HepG2 (cell line): ENCODE data around the gene CREG1. TPM values are rescaled to one million over a fixed set of nuclear protein-coding genes. Genes with fewer than 3 reads are reported as not detected.

ENCODE experiments used
- ATAC-seq: fragments of 200-7000 bp; cut with Tn5 transposase; 3 replicates; pipeline ENCODE4 v1.9.1; 2020; ENCODE audit warnings: mild to moderate bottlenecking, moderate library complexity
- BruUV-seq: library from RNA; stranded (reverse); fragments of 400-500 nt; replicated peaks from 2 replicates; lab custom pipeline; 2021; lab: Mats Ljungman, UMichigan
- CTCF ChIA-PET: fragments of 300-600 bp; formaldehyde crosslinking; extraction: SDS; loops from one replicate; lab custom pipeline; 2021; ENCODE audit warnings: low total read pairs, inconsistent platforms, low intra/inter-chr PET ratio; lab: Yijun Ruan, JAX
- POLR2A ChIA-PET: fragments of 350-600 bp; sonication (Branson Sonifier 250); formaldehyde crosslinking; loops from one replicate; lab custom pipeline; 2020; ENCODE audit warnings: antibody characterized with exemption, inconsistent platforms; lab: Yijun Ruan, JAX
- DNase-seq: peaks from one replicate; pipeline ENCODE4 v3.0.0-alpha.2; 2015; ENCODE audit warnings: low spot score
- FAIRE-seq: peaks from 3 replicates; lab custom pipeline; 2011; peaks lifted over from hg19 to GRCh38; lab: Jason Lieb, UNC
- H2AFZ ChIP-seq: one replicate; pipeline ENCODE4 v1.6.1; 2011; ENCODE audit warnings: low read length, inconsistent platforms
- H3K27ac ChIP-seq: fragments of 300-600 bp; 3 replicates; pipeline ENCODE4 v1.8.0; 2011; ENCODE audit warnings: mixed run types, mild to moderate bottlenecking, mixed read lengths, low read length, inconsistent platforms; ENCODE audit not compliant: insufficient read depth; ENCODE audit errors: extremely low read length
- H3K27me3 ChIP-seq, 2 experiments: fragments of 200-600 bp in 1 of 2; 2 replicates in 1 of 2; 3 replicates in 1 of 2; pipeline versions ENCODE4 v1.6.0 to v1.8.0; 2011; ENCODE audit warnings: low read length in 2 of 2, mild to moderate bottlenecking in 2 of 2, moderate library complexity in 2 of 2, inconsistent platforms in 1 of 2; ENCODE audit not compliant: insufficient read depth in 2 of 2, control insufficient read depth in 1 of 2
- H3K36me3 ChIP-seq, 2 experiments: fragments of 200-600 bp in 1 of 2; replicated peaks in 1 of 2; 2 replicates in 1 of 2; 3 replicates in 1 of 2; pipeline versions ENCODE4 v1.5.1 to v1.8.0; 2011; ENCODE audit warnings: low read length in 2 of 2, inconsistent platforms in 1 of 2; ENCODE audit not compliant: insufficient read depth in 2 of 2, control insufficient read depth in 1 of 2
- H3K4me1 ChIP-seq: 2 replicates; pipeline ENCODE4 v1.5.1; 2012; ENCODE audit warnings: low read length, inconsistent platforms; ENCODE audit not compliant: insufficient read depth
- H3K4me2 ChIP-seq: 2 replicates; pipeline ENCODE4 v1.6.0; 2011; ENCODE audit warnings: low read depth, low read length, inconsistent platforms
- H3K4me3 ChIP-seq, 3 experiments: fragments of 200-600 bp in 1 of 3; sonication (generic), shearing (Covaris generic) in 1 of 3; replicated peaks in 1 of 3; 2 replicates each; pipeline ENCODE4 v1.5.1; 2011 to 2016; ENCODE audit warnings: low read length in 3 of 3, inconsistent platforms in 2 of 3, low read depth in 2 of 3, mild to moderate bottlenecking in 2 of 3, control low read depth in 1 of 3, mixed read lengths in 1 of 3; ENCODE audit not compliant: insufficient read depth in 1 of 3
- H3K79me2 ChIP-seq: one replicate; pipeline ENCODE4 v1.6.1; 2011; ENCODE audit warnings: low read length, inconsistent platforms; ENCODE audit not compliant: insufficient read depth
- H3K9ac ChIP-seq: 2 replicates; pipeline ENCODE4 v1.6.0; 2011; ENCODE audit warnings: mild to moderate bottlenecking, low read depth, low read length, inconsistent platforms; ENCODE audit not compliant: insufficient read depth
- H3K9me3 ChIP-seq: 2 replicates; pipeline ENCODE4 v1.5.1; 2012; ENCODE audit warnings: mild to moderate bottlenecking, low read length
- H4K20me1 ChIP-seq: 2 replicates; pipeline ENCODE4 v1.6.0; 2011; ENCODE audit warnings: inconsistent platforms, mild to moderate bottlenecking, low read length, moderate library complexity; ENCODE audit not compliant: insufficient read depth
- BRD4 ChIP-seq: sonication (generic); formaldehyde crosslinking; IDR thresholded peaks from 2 replicates; pipeline ENCODE4 v1.4.0; 2020; ENCODE audit warnings: missing genetic modification reagents
- KDM5A ChIP-seq: fragments of 200-600 bp; sonication (generic); IDR thresholded peaks from 2 replicates; pipeline ENCODE4 v1.7.0; 2018; ENCODE audit warnings: antibody characterized with exemption, mild to moderate bottlenecking, low read length, borderline replicate concordance
- KLF16 ChIP-seq, 2 experiments: sonication (generic) in 1 of 2; formaldehyde crosslinking in 1 of 2; IDR thresholded peaks; 2 replicates each; pipeline versions ENCODE4 v1.6.1 to v1.8.0; 2016 to 2023; ENCODE audit warnings: missing genetic modification reagents in 2 of 2, missing compliant biosample characterization in 1 of 2
- MTA3 ChIP-seq: sonication (generic); formaldehyde crosslinking; IDR thresholded peaks from 2 replicates; pipeline ENCODE4 v1.4.0; 2020; ENCODE audit warnings: missing genetic modification reagents
- SIN3A ChIP-seq: IDR thresholded peaks from 2 replicates; pipeline ENCODE4 v1.6.1; 2011; ENCODE audit warnings: low read depth, mild to moderate bottlenecking, control low read depth, low read length, borderline replicate concordance
- ZNF317 ChIP-seq: sonication (generic); formaldehyde crosslinking; IDR thresholded peaks from 2 replicates; pipeline ENCODE4 v1.5.0; 2020; ENCODE audit warnings: mild to moderate bottlenecking, missing genetic modification reagents
- WGBS: methylation state at CpG from one replicate; pipeline ENCODE4 v1.1.6; 2017; ENCODE audit warnings: low lambda C conversion rate; 5-methylcytosine and 5-hydroxymethylcytosine counted together
- in situ Hi-C: cut with HindIII; loops from 2 replicates; pipeline ENCODE4 v1.10.0; 2017; ENCODE audit warnings: low pct_unique_long_range_greater_than_20kb; ENCODE audit not compliant: extremely low pct_ligation_motif_present
- intact Hi-C: fragments of 100-400 bp; cut with micrococcal nuclease; formaldehyde crosslinking; loops from one replicate; pipeline ENCODE4 v1.10.0; 2022; ENCODE audit not compliant: unreplicated experiment
- polyA plus RNA-seq, 8 experiments: library from polyadenylated mRNA; depleted of rRNA in 3 of 8; stranded (reverse) in 7 of 8; unstranded in 1 of 8; fragments of >200 nt; fragmentation: Illumina TruSeq in 4 of 8; extraction: Trizol in 4 of 8; gene quantifications; 2 replicates each; pipeline versions ENCODE4 v1.2.1 to v1.2.3, GENCODE V29; 2011 to 2016; ENCODE audit warnings: low read depth in 4 of 8, missing spikeins in 1 of 8, mixed read lengths in 1 of 8; ENCODE audit not compliant: insufficient read depth in 1 of 8
- total RNA-seq, 5 experiments: library from RNA; depleted of rRNA; stranded (reverse); fragments of >200 nt; fragmentation: Illumina TruSeq; extraction: Trizol; gene quantifications; 2 replicates each; pipeline ENCODE4 v1.2.3, GENCODE V29; 2016; ENCODE audit warnings: low read depth in 1 of 5
- TF ChIP-seq, protein P1 (sequence below): sonication (generic); formaldehyde crosslinking; IDR thresholded peaks from 2 replicates; pipeline ENCODE4 v1.5.0; 2020; ENCODE audit warnings: mild to moderate bottlenecking, missing genetic modification reagents, borderline replicate concordance
- TF ChIP-seq, protein P2 (sequence below): sonication (generic); formaldehyde crosslinking; IDR thresholded peaks from 2 replicates; pipeline ENCODE4 v1.8.1; 2023; ENCODE audit warnings: mild to moderate bottlenecking, inconsistent platforms, moderate library complexity, missing genetic modification reagents, borderline replicate concordance
- TF ChIP-seq, protein P3 (sequence below): IDR thresholded peaks from 2 replicates; pipeline ENCODE4 v1.6.1; 2016; ENCODE audit warnings: low read depth
- TF ChIP-seq, protein P4 (sequence below): sonication (generic); formaldehyde crosslinking; IDR thresholded peaks from 2 replicates; pipeline ENCODE4 v1.8.1; 2022; ENCODE audit warnings: mild to moderate bottlenecking, missing genetic modification reagents
- TF ChIP-seq, protein P5 (sequence below): sonication (generic); formaldehyde crosslinking; IDR thresholded peaks from 2 replicates; pipeline ENCODE4 v1.4.0; 2020; ENCODE audit warnings: missing genetic modification reagents

The CREG1 gene
- total and polyA plus RNA-seq, 2 of the 13 experiments (the other 11 are each of a cell fraction or from before 2014, with no cell fraction given), result 31.3 to 33.5 TPM

DNA sequence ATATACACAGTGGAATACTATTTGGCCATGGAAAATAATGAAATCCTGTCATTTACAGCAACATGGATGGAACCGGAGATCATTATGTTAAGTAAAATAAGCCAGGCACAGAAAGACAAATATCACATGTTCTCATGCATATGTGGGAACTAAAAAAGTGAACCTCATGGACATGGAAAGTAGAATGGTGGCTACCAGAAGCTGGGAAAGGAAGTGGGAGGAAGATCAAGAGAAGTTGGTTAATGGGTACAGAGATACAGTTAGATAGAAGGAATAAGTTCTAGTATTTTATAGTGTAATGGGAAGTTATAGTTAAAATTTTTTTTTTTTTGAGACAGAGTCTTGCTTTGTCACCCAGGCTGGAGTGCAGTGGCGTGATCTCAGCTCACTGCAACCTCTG lies 34.8 kb upstream of the CREG1 start (continued):
- TF ChIP-seq KDM5A, result no peak
- no peak for TF ChIP-seq SIN3A
- TF ChIP-seq, protein P1, sequence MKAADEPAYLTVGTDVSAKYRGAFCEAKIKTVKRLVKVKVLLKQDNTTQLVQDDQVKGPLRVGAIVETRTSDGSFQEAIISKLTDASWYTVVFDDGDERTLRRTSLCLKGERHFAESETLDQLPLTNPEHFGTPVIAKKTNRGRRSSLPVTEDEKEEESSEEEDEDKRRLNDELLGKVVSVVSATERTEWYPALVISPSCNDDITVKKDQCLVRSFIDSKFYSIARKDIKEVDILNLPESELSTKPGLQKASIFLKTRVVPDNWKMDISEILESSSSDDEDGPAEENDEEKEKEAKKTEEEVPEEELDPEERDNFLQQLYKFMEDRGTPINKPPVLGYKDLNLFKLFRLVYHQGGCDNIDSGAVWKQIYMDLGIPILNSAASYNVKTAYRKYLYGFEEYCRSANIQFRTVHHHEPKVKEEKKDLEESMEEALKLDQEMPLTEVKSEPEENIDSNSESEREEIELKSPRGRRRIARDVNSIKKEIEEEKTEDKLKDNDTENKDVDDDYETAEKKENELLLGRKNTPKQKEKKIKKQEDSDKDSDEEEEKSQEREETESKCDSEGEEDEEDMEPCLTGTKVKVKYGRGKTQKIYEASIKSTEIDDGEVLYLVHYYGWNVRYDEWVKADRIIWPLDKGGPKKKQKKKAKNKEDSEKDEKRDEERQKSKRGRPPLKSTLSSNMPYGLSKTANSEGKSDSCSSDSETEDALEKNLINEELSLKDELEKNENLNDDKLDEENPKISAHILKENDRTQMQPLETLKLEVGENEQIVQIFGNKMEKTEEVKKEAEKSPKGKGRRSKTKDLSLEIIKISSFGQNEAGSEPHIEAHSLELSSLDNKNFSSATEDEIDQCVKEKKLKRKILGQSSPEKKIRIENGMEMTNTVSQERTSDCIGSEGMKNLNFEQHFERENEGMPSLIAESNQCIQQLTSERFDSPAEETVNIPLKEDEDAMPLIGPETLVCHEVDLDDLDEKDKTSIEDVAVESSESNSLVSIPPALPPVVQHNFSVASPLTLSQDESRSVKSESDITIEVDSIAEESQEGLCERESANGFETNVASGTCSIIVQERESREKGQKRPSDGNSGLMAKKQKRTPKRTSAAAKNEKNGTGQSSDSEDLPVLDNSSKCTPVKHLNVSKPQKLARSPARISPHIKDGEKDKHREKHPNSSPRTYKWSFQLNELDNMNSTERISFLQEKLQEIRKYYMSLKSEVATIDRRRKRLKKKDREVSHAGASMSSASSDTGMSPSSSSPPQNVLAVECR (CRISPR knock-in tag), result no peak
- no peak for TF ChIP-seq ZNF317 (CRISPR knock-in tag)

DNA sequence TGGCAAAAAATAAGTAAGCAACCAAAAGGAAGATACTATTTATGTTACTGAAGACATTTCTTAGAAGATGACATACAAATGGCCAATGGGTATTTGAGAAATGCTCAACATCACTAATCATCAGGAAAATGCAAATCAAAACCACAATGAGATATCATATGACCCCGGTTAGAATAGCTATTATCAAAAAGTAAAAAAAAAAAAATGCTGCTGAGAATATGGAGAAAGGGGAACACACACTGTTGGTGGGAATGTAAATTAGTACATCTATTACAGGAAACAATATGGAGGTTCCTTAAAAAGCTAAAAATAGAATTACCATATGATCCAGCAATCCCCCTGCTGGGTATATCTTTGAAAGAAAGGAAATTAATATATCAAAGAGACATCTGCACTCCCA lies 34.3 kb upstream of the CREG1 start:
- ATAC-seq (no peak), FAIRE-seq (no peak), DNase-seq (no peak)
- H3K4me2 ChIP-seq, result no peak overlapping the region
- no peaks in the 10 kb centered on the region for H3K9me3 ChIP-seq
- TF ChIP-seq, protein P2, sequence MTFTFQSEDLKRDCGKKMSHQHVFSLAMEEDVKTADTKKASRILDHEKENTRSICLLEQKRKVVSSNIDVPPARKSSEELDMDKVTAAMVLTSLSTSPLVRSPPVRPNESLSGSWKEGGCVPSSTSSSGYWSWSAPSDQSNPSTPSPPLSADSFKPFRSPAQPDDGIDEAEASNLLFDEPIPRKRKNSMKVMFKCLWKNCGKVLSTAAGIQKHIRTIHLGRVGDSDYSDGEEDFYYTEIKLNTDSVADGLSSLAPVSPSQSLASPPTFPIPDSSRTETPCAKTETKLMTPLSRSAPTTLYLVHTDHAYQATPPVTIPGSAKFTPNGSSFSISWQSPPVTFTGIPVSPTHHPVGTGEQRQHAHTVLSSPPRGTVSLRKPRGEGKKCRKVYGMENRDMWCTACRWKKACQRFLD (CRISPR knock-in tag), result no peak
- TF ChIP-seq BRD4 (no peak), KLF16 (CRISPR knock-in tag; IDR thresholded peaks at IDR 0.05) (no peak), MTA3 (no peak)
- TF ChIP-seq, protein P3, sequence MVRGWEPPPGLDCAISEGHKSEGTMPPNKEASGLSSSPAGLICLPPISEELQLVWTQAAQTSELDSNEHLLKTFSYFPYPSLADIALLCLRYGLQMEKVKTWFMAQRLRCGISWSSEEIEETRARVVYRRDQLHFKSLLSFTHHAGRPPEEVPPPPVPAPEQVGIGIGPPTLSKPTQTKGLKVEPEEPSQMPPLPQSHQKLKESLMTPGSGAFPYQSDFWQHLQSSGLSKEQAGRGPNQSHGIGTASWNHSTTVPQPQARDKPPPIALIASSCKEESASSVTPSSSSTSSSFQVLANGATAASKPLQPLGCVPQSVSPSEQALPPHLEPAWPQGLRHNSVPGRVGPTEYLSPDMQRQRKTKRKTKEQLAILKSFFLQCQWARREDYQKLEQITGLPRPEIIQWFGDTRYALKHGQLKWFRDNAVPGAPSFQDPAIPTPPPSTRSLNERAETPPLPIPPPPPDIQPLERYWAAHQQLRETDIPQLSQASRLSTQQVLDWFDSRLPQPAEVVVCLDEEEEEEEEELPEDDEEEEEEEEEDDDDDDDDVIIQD, result no peak
- TF ChIP-seq, protein P4, sequence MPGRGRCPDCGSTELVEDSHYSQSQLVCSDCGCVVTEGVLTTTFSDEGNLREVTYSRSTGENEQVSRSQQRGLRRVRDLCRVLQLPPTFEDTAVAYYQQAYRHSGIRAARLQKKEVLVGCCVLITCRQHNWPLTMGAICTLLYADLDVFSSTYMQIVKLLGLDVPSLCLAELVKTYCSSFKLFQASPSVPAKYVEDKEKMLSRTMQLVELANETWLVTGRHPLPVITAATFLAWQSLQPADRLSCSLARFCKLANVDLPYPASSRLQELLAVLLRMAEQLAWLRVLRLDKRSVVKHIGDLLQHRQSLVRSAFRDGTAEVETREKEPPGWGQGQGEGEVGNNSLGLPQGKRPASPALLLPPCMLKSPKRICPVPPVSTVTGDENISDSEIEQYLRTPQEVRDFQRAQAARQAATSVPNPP, result no peak
- TF ChIP-seq, protein P5, sequence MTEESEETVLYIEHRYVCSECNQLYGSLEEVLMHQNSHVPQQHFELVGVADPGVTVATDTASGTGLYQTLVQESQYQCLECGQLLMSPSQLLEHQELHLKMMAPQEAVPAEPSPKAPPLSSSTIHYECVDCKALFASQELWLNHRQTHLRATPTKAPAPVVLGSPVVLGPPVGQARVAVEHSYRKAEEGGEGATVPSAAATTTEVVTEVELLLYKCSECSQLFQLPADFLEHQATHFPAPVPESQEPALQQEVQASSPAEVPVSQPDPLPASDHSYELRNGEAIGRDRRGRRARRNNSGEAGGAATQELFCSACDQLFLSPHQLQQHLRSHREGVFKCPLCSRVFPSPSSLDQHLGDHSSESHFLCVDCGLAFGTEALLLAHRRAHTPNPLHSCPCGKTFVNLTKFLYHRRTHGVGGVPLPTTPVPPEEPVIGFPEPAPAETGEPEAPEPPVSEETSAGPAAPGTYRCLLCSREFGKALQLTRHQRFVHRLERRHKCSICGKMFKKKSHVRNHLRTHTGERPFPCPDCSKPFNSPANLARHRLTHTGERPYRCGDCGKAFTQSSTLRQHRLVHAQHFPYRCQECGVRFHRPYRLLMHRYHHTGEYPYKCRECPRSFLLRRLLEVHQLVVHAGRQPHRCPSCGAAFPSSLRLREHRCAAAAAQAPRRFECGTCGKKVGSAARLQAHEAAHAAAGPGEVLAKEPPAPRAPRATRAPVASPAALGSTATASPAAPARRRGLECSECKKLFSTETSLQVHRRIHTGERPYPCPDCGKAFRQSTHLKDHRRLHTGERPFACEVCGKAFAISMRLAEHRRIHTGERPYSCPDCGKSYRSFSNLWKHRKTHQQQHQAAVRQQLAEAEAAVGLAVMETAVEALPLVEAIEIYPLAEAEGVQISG (CRISPR knock-in tag), result no peak
- H3K36me3 ChIP-seq, result no peaks in the 10 kb centered on the region
- ChIA-PET CTCF (no interaction called here), POLR2A (no interaction called here)
- H3K4me3 ChIP-seq, result no peak overlapping the region
- in situ Hi-C loops, result no loop called here
- peaks cover 0 to 6% of the 10 kb centered on the region in 2 experiments; a peak in 1 of 5 replicates for H3K27me3 ChIP-seq
- no peak overlapping the region for H2AFZ ChIP-seq
- H3K27ac ChIP-seq, result no peak overlapping the region
- H3K79me2 ChIP-seq, result no peaks in the 10 kb centered on the region
- 0% methylated on average over 1 of the region's 1 CpG for WGBS
- intact Hi-C loops, result no loop called here
- no peak overlapping the region for H3K9ac ChIP-seq
- no TSS peak for BruUV-seq
- H3K4me1 ChIP-seq, result no peaks in the 10 kb centered on the region
- H4K20me1 ChIP-seq, result no peaks in the 10 kb centered on the region
